Activated T-helper 1 cell treated with Interleukin-2 at 50 U/mL for 16 hours (primary cell): ENCODE data around the gene AMDHD1.

Source experiments
- DNase-seq: peaks from one replicate; pipeline ENCODE4 v3.0.0-alpha.2; 2020; ENCODE audit warnings: low read depth

Gene AMDHD1

DNA sequence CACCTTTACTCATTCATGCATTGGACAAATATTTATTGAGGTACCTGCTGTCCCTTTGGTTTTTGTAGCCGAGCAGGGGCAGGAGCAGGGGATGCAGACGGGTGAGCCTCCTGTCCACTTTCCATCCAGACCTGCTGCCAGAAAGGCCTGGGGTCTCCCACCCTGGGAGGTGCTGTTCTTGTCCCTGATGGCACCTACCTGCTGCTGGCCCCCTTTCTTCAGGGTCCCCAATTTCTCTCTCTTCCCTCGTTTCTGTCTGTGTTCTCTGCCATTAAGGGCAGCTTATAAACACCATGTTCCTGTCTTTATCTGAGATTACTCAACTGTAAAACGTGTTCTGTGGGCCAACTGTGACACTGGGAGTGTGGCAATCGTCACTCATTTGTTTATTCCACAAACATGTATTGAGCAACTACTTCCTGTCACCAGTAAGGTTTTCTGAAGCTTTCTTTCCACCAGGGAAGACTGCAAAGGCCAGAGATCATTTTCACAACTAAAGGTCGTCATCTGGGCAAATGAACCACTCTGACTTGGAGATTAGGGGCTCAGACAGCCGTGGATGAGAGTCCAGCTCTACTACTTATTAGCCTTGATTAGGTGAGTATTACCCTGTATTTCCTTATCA is 53.0 kb downstream of the AMDHD1 start, which contains the start of gene HAL:
Gene HAL (minus strand): TSS at position 311 of the 625 bp plus-strand sequence. CDS start 434 bp downstream, outside the sequence.
- DNase-seq: no peak

DNA sequence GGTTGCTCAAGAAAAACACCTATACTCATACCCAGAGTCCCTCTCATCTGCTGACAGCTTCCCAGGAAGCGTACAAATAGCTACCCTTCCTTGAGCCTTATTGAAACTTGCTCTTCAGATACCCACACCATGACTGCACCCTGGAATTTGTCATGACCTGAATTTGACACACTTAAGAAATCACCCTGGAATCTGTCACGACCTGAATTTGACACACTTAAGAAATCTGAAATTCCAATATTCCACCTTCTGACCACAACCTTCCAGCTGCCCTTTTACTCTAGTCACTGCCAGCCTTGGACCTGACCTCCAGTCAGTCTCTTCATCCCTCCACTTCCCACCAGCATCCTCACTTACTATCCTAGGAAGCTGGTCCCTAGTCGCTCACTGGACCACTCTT is 54.1 kb downstream of the AMDHD1 start:
- no peak for DNase-seq

DNA sequence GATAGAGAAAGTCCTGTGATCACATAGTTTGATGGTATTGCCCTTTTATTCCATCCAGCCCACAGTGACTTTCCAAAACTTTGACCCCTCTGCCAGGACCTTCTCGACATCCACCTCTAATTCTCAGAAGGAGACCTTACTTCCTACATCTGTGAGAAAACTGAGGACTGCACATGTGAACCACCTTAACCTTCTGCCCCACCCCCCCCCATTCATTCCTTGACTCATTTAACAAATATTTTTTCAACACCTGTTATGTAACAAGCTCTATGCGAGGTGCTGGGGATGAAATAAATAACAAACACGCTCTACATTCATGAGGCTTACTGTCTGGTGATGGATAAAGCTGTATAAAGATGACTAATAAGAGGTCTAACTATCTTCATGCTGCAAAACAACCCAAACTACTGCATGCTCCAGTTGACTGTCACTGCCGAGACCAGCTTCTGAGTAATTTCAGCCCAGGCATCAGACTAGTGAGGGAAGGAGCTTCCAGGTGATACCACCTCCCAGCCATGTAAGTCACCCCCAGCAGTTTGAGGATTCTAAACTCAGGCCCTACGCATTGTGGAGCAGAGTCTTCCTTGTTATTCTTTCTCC is 54.9 kb downstream of the AMDHD1 start:
- DNase-seq: no peak

GRCh38 chr12:95998611-95999286 is 55.6 kb downstream of the AMDHD1 start:
- no peak for DNase-seq

DNA sequence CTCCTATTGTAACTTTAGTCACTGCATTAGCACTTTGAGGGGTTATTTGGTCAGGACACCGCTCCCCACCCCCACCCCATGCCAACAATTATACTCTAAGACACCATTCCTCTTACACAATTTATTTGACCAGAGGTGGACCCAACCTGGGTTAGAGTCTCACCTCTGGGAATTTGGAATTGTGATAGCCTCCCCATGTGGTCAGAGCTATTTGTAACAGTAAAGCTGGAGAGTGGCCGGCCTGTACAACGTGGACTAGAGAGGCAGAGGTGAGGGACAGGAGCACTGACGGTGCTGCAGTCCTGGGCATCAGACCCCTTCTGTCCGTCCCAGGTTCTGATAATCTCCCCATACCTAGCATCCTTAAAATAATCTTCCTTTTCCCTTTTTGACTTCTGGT is 56.4 kb downstream of the AMDHD1 start:
- DNase-seq: no peak

DNA sequence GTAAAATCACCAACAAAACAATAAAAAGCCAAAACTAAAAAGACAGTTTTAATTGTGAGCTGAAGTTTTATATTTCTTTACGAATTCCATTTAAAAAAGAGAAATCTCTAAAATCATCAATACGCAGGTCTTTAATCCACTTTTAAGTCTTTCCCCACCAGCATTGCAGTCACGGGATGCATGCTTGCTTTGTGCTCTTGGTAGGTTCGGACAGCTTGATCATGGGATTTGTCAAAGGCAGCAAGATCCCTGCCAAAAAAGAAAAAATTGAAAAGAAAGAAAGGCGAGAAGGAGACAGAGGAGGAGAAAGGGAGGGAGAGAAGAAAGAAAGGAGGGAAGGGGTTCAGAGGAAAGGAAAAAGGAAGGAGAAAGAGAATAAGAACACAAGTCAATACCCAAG is 57.7 kb downstream of the AMDHD1 start:
- no peak for DNase-seq

- no peak for DNase-seq
Observed at GRCh38 chr12:96006727-96007126, 63.6 kb downstream of the AMDHD1 start.

- DNase-seq: no peak
Observed at GRCh38 chr12:96007729-96008128, 64.6 kb downstream of the AMDHD1 start.

- no peak for DNase-seq
Observed at GRCh38 chr12:96014943-96015599, 71.9 kb downstream of the AMDHD1 start.

- no peak for DNase-seq
Observed at GRCh38 chr12:96015672-96016071, 72.5 kb downstream of the AMDHD1 start.
